GM21619 (cell line): ENCODE measurements around the gene C1orf122.

Experiments used
- ATAC-seq: cut with Tn5 transposase; IDR thresholded peaks from one replicate; pipeline ENCODE4 v1.9.1; 2021; ENCODE audit not compliant: unreplicated experiment

Gene C1orf122

GRCh38 chr1:37797750-37798345, 9.7 kb upstream of the C1orf122 start:
- ATAC-seq: no peak

GRCh38 chr1:37802439-37802838, 5.2 kb upstream of the C1orf122 start:
- no peak for ATAC-seq

- ATAC-seq: no peak
Measured at GRCh38 chr1:37807220-37807554, 403 bp upstream of the C1orf122 start.

- ATAC-seq: peak; percentile 30
Measured at GRCh38 chr1:37808369-37809319, 1.1 kb downstream of the C1orf122 start.

GRCh38 chr1:37809942-37810341, 2.4 kb downstream of the C1orf122 start:
- ATAC-seq: no peak

GRCh38 chr1:37811027-37811655, 3.6 kb downstream of the C1orf122 start:
- ATAC-seq: no peak

- no peak for ATAC-seq
Measured at GRCh38 chr1:37813529-37814145, 6.0 kb downstream of the C1orf122 start.

- ATAC-seq: no peak
Measured at GRCh38 chr1:37814252-37814651, 6.7 kb downstream of the C1orf122 start.

GRCh38 chr1:37817481-37817880, 9.9 kb downstream of the C1orf122 start:
- no peak for ATAC-seq

- no peak for ATAC-seq
Measured at GRCh38 chr1:37821481-37821880, 13.9 kb downstream of the C1orf122 start.

- no peak for ATAC-seq
Measured at GRCh38 chr1:37822906-37823815, 15.6 kb downstream of the C1orf122 start.

GRCh38 chr1:37824001-37824400, 16.4 kb downstream of the C1orf122 start:
- no peak for ATAC-seq

GRCh38 chr1:37825506-37825905, 17.9 kb downstream of the C1orf122 start:
- no peak for ATAC-seq

GRCh38 chr1:37828410-37829074, 21.0 kb downstream of the C1orf122 start:
- no peak for ATAC-seq

GRCh38 chr1:37831109-37831508, 23.5 kb downstream of the C1orf122 start:
- no peak for ATAC-seq

- ATAC-seq: no peak
Measured at GRCh38 chr1:37831809-37832208, 24.2 kb downstream of the C1orf122 start.

GRCh38 chr1:37836788-37837187, 29.2 kb downstream of the C1orf122 start:
- no peak for ATAC-seq

- no peak for ATAC-seq
Measured at GRCh38 chr1:37839676-37840075, 32.1 kb downstream of the C1orf122 start.

- ATAC-seq: no peak
Measured at GRCh38 chr1:37840711-37841110, 33.1 kb downstream of the C1orf122 start.

GRCh38 chr1:37841652-37842051, 34.1 kb downstream of the C1orf122 start:
- no peak for ATAC-seq
